ENCODE measurements around the gene MAPK11.
"Not testable (repeated sequence)": the region's sequence is repeated elsewhere in the genome, so short reads cannot be mapped to it uniquely, and the experiment has no call there.

MAPK11 gene

GRCh38 chr22:50278461-50278860 is 8.3 kb upstream of the MAPK11 start:
- Histone ChIP-seq H3K27ac (ENCODE audit: insufficient read depth, low read length, poor library complexity, severe bottlenecking) (no peak overlapping the region), H3K9me3 (ENCODE audit: control insufficient read depth, low read length) (no peaks in the 10 kb centered on the region), H3K4me1 (ENCODE audit: control insufficient read depth, insufficient read depth, low read length, poor library complexity, severe bottlenecking) (peaks cover 3% of the 10 kb centered on the region), H3K4me3 (ENCODE audit: insufficient read depth, low read depth, low read length, poor library complexity, severe bottlenecking) (no peak overlapping the region), H3K27me3 (replicated peaks; ENCODE audit: control insufficient read depth, insufficient read depth, low read length, poor library complexity, severe bottlenecking) (no peaks in the 10 kb centered on the region), H3K36me3 (ENCODE audit: control insufficient read depth, insufficient read depth, low read length) (no peaks in the 10 kb centered on the region)
- DNase-seq, result no peak

GRCh38 chr22:50277761-50278160 is 7.6 kb upstream of the MAPK11 start:
- H3K36me3 ChIP-seq (ENCODE audit: control insufficient read depth, insufficient read depth, low read length), result no peaks in the 10 kb centered on the region

GRCh38 chr22:50276143-50276542 is 6.0 kb upstream of the MAPK11 start:
- Histone ChIP-seq H3K4me3 (ENCODE audit: insufficient read depth, low read depth, low read length, poor library complexity, severe bottlenecking) (no peak overlapping the region), H3K27ac (ENCODE audit: insufficient read depth, low read length, poor library complexity, severe bottlenecking) (no peak overlapping the region), H3K36me3 (ENCODE audit: control insufficient read depth, insufficient read depth, low read length) (no peaks in the 10 kb centered on the region), H3K27me3 (replicated peaks; ENCODE audit: control insufficient read depth, insufficient read depth, low read length, poor library complexity, severe bottlenecking) (no peaks in the 10 kb centered on the region), H3K4me1 (ENCODE audit: control insufficient read depth, insufficient read depth, low read length, poor library complexity, severe bottlenecking) (peaks cover 13% of the 10 kb centered on the region), H3K9me3 (ENCODE audit: control insufficient read depth, low read length) (no peaks in the 10 kb centered on the region)
- DNase-seq, result peak in 2 of 3 donors; percentile 31 to 51

More at GRCh38 chr22:50277761-50278160, 7.6 kb upstream of the MAPK11 start:
- DNase-seq, result no peak
- Histone ChIP-seq H3K27me3 (replicated peaks; ENCODE audit: control insufficient read depth, insufficient read depth, low read length, poor library complexity, severe bottlenecking) (no peaks in the 10 kb centered on the region), H3K4me1 (ENCODE audit: control insufficient read depth, insufficient read depth, low read length, poor library complexity, severe bottlenecking) (peaks cover 3% of the 10 kb centered on the region), H3K27ac (ENCODE audit: insufficient read depth, low read length, poor library complexity, severe bottlenecking) (no peak overlapping the region), H3K4me3 (ENCODE audit: insufficient read depth, low read depth, low read length, poor library complexity, severe bottlenecking) (no peak overlapping the region), H3K9me3 (ENCODE audit: control insufficient read depth, low read length) (no peaks in the 10 kb centered on the region)

DNA sequence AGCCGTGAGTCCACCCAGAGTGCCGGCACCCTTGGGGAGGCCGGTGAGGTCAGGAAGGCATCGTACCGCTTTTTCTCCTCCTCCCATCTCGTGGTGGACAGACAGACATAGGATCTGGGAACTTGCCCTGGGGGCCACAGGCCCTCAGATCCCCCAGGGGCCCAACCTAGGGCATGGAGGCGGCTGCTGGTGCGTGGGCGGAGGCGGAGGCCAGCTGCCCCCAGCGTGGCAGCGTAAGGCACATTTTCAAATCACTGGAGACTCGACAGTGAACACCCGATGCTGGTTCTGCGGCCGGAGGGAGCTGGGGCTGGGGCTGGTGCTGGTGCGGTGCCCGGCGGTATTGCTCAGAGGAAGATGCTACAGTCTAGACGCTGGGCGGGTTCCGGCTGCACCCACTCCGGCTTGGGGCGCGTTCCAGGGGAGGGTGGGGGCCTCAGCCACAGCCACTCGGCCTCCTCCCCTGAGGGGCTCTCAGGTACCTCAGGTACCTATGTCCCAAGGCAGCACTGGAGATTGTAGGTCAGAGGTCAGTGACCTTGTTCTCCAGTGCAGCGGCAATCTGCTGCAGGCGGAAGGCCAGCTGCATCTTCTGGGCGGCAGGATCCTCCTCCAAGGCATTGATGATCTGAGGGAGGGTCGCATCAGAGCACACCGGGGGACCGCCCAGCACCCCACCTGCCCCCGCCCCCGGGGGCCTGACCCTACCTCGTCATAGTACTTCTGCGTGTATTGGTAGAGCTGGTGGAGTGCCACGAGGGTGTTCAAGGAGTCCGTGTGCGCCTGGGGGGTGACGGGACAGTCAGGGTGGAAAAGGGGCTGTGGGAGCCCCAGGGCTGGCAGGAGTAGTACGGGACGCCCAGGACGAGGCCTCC is 5.2 kb upstream of the MAPK11 start:
- no peak for DNase-seq
- H3K36me3 ChIP-seq (ENCODE audit: control insufficient read depth, insufficient read depth, low read length), result no peaks in the 10 kb centered on the region
- peaks cover 20% of the 10 kb centered on the region for H3K4me1 ChIP-seq (ENCODE audit: control insufficient read depth, insufficient read depth, low read length, poor library complexity, severe bottlenecking)
- no peak overlapping the region for H3K4me3 ChIP-seq (ENCODE audit: insufficient read depth, low read depth, low read length, poor library complexity, severe bottlenecking)
- H3K27me3 ChIP-seq (replicated peaks; ENCODE audit: control insufficient read depth, insufficient read depth, low read length, poor library complexity, severe bottlenecking), result no peaks in the 10 kb centered on the region
- no peak overlapping the region for H3K27ac ChIP-seq (ENCODE audit: insufficient read depth, low read length, poor library complexity, severe bottlenecking)
- no peaks in the 10 kb centered on the region for H3K9me3 ChIP-seq (ENCODE audit: control insufficient read depth, low read length)

DNA sequence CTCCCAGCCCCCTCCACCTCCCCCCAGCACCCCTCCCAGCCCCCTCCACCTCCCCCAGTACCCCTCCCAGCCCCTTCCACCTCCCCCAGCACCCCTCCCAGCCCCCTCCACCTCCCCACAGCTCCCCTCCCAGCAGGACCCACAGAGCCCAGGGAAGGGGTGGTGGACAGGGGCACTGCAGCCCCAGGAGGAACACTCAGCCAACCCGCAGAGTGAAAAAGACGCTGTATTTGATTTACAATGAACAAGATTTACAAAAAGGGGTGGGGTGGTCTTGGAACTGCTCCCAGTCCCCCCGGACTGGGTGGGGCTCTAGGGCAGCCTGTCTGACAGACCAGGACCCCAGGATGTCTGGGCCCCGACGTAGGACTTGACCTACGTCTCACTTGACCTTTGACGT is 4.6 kb upstream of the MAPK11 start:
- Histone ChIP-seq H3K4me1 (ENCODE audit: control insufficient read depth, insufficient read depth, low read length, poor library complexity, severe bottlenecking) (peaks cover 23% of the 10 kb centered on the region), H3K9me3 (ENCODE audit: control insufficient read depth, low read length) (no peaks in the 10 kb centered on the region), H3K27me3 (replicated peaks; ENCODE audit: control insufficient read depth, insufficient read depth, low read length, poor library complexity, severe bottlenecking) (no peaks in the 10 kb centered on the region), H3K36me3 (ENCODE audit: control insufficient read depth, insufficient read depth, low read length) (no peaks in the 10 kb centered on the region), H3K4me3 (ENCODE audit: insufficient read depth, low read depth, low read length, poor library complexity, severe bottlenecking) (no peak overlapping the region), H3K27ac (ENCODE audit: insufficient read depth, low read length, poor library complexity, severe bottlenecking) (no peak overlapping the region)
- no peak for DNase-seq

GRCh38 chr22:50274311-50274710 is 4.1 kb upstream of the MAPK11 start:
- Histone ChIP-seq H3K27ac (ENCODE audit: insufficient read depth, low read length, poor library complexity, severe bottlenecking) (no peak overlapping the region), H3K9me3 (ENCODE audit: control insufficient read depth, low read length) (no peaks in the 10 kb centered on the region), H3K4me1 (ENCODE audit: control insufficient read depth, insufficient read depth, low read length, poor library complexity, severe bottlenecking) (peaks cover 28% of the 10 kb centered on the region), H3K27me3 (replicated peaks; ENCODE audit: control insufficient read depth, insufficient read depth, low read length, poor library complexity, severe bottlenecking) (no peaks in the 10 kb centered on the region), H3K36me3 (ENCODE audit: control insufficient read depth, insufficient read depth, low read length) (no peaks in the 10 kb centered on the region), H3K4me3 (ENCODE audit: insufficient read depth, low read depth, low read length, poor library complexity, severe bottlenecking) (no peak overlapping the region)
- DNase-seq, result no peak

GRCh38 chr22:50273781-50274180 is 3.6 kb upstream of the MAPK11 start:
- H3K9me3 ChIP-seq (ENCODE audit: control insufficient read depth, low read length); H3K36me3 ChIP-seq (ENCODE audit: control insufficient read depth, insufficient read depth, low read length); H3K4me3 ChIP-seq (ENCODE audit: insufficient read depth, low read depth, low read length, poor library complexity, severe bottlenecking); DNase-seq; H3K27me3 ChIP-seq (replicated peaks; ENCODE audit: control insufficient read depth, insufficient read depth, low read length, poor library complexity, severe bottlenecking); H3K27ac ChIP-seq (ENCODE audit: insufficient read depth, low read length, poor library complexity, severe bottlenecking): not testable (repeated sequence)
- H3K4me1 ChIP-seq (ENCODE audit: control insufficient read depth, insufficient read depth, low read length, poor library complexity, severe bottlenecking), result peaks cover 28% of the 10 kb centered on the region

DNA sequence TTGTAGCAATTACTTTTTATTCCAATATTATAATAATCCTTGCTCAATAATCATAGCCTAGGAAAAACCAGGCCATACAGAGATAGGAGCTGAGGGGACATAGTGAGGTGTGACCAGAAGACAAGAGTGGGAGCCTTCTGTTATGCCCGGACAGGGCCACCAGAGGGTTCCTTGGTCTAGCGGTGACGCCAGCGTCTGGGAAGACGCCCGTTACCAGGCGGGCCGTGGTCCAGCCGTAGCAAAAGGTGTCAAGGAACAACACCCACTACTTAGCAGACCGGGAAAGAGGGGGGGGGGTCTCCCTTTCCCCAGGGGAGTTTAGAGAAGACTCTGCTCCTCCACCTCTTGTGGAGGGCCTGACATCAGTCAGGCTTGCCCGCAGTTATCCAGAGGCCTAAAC is 3.2 kb upstream of the MAPK11 start:
- not testable (repeated sequence) for H3K27ac ChIP-seq (ENCODE audit: insufficient read depth, low read length, poor library complexity, severe bottlenecking); H3K9me3 ChIP-seq (ENCODE audit: control insufficient read depth, low read length); H3K27me3 ChIP-seq (replicated peaks; ENCODE audit: control insufficient read depth, insufficient read depth, low read length, poor library complexity, severe bottlenecking); H3K4me3 ChIP-seq (ENCODE audit: insufficient read depth, low read depth, low read length, poor library complexity, severe bottlenecking); H3K36me3 ChIP-seq (ENCODE audit: control insufficient read depth, insufficient read depth, low read length); DNase-seq
- peaks cover 30% of the 10 kb centered on the region for H3K4me1 ChIP-seq (ENCODE audit: control insufficient read depth, insufficient read depth, low read length, poor library complexity, severe bottlenecking)

GRCh38 chr22:50272044-50272802 is 2.0 kb upstream of the MAPK11 start:
- Histone ChIP-seq H3K27ac (ENCODE audit: insufficient read depth, low read length, poor library complexity, severe bottlenecking) (no peak overlapping the region), H3K27me3 (replicated peaks; ENCODE audit: control insufficient read depth, insufficient read depth, low read length, poor library complexity, severe bottlenecking) (no peaks in the 10 kb centered on the region), H3K9me3 (ENCODE audit: control insufficient read depth, low read length) (no peaks in the 10 kb centered on the region), H3K4me3 (ENCODE audit: insufficient read depth, low read depth, low read length, poor library complexity, severe bottlenecking) (no peak overlapping the region), H3K36me3 (ENCODE audit: control insufficient read depth, insufficient read depth, low read length) (no peaks in the 10 kb centered on the region), H3K4me1 (ENCODE audit: control insufficient read depth, insufficient read depth, low read length, poor library complexity, severe bottlenecking) (peaks cover 37% of the 10 kb centered on the region)
- DNase-seq, result no peak

DNA sequence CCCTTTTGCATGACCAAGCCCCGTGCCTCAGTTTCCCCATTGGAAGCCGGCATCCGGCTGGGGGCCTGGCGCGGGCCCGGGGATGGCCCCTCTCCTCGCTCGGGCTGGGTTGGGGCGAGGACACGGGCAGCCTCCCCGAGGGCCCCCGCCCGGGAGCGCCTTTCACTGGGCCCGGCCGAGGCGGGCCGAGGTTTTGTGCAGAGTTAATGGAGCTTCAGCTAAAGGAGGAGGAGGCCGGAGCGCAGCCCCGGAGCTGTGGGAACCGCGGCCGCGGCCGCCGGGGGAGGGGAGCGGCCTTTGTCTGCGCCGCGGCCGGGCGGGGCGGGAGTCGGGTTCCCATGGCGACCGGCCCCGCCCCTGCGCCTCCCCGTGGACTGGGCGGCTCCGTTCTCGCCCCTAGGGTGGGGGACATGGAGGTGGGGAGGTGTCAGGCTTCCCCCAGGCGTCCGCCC is 1.4 kb upstream of the MAPK11 start:
- peak; percentile 25 to 55 (median 29) for DNase-seq
- Histone ChIP-seq H3K36me3 (ENCODE audit: control insufficient read depth, insufficient read depth, low read length) (no peaks in the 10 kb centered on the region), H3K27ac (ENCODE audit: insufficient read depth, low read length, poor library complexity, severe bottlenecking) (no peak overlapping the region), H3K9me3 (ENCODE audit: control insufficient read depth, low read length) (no peaks in the 10 kb centered on the region), H3K4me1 (ENCODE audit: control insufficient read depth, insufficient read depth, low read length, poor library complexity, severe bottlenecking) (peaks cover 37% of the 10 kb centered on the region), H3K4me3 (ENCODE audit: insufficient read depth, low read depth, low read length, poor library complexity, severe bottlenecking) (peak overlapping the region; percentile 64), H3K27me3 (replicated peaks; ENCODE audit: control insufficient read depth, insufficient read depth, low read length, poor library complexity, severe bottlenecking) (no peaks in the 10 kb centered on the region)
